Endodermal cell (in vitro differentiated cells): Measurements from ENCODE around the gene TANC2. TPM values are rescaled to one million over a fixed set of nuclear protein-coding genes. Genes with fewer than 3 reads are reported as not detected.
"Not testable (repeated sequence)": the region's sequence is repeated elsewhere in the genome, so short reads cannot be mapped to it uniquely, and the experiment has no call there.

ENCODE experiments used
- DNase-seq: peaks from one replicate; pipeline ENCODE4 v3.0.0-alpha.2; 2017
- H3K27ac ChIP-seq: 2 replicates; pipeline ENCODE4 v1.5.1; 2013; ENCODE audit warnings: mild to moderate bottlenecking, low read depth, low read length, moderate library complexity
- H3K27me3 ChIP-seq: 2 replicates; pipeline ENCODE4 v1.6.1; 2013; ENCODE audit warnings: mild to moderate bottlenecking, low read length, moderate library complexity; ENCODE audit not compliant: insufficient read depth, control insufficient read depth, poor library complexity, severe bottlenecking
- H3K36me3 ChIP-seq: 2 replicates; pipeline ENCODE4 v1.7.0; 2013; ENCODE audit warnings: mild to moderate bottlenecking, low read length, moderate library complexity; ENCODE audit not compliant: control insufficient read depth, insufficient read depth
- H3K4me1 ChIP-seq: one replicate; pipeline ENCODE4 v1.7.0; 2013; ENCODE audit warnings: low read length; ENCODE audit not compliant: control insufficient read depth, insufficient read depth
- H3K4me3 ChIP-seq: 2 replicates; pipeline ENCODE4 v1.5.1; 2013; ENCODE audit warnings: mild to moderate bottlenecking, low read length, moderate library complexity
- H3K9ac ChIP-seq: 2 replicates; pipeline ENCODE4 v1.6.1; 2013; ENCODE audit warnings: mild to moderate bottlenecking, low read length, moderate library complexity; ENCODE audit not compliant: poor library complexity, severe bottlenecking; ENCODE audit errors: extremely low read depth
- H3K9me3 ChIP-seq: 2 replicates; pipeline ENCODE4 v1.6.1; 2013; ENCODE audit warnings: mild to moderate bottlenecking, low read length, moderate library complexity; ENCODE audit not compliant: control insufficient read depth
- H3K27ac Mint-ChIP-seq: 2 replicates; pipeline ENCODE4 v1.8.0; 2020; ENCODE audit warnings: mixed read lengths
- H3K27me3 Mint-ChIP-seq: 2 replicates; pipeline ENCODE4 v1.8.0; 2021; ENCODE audit warnings: mild to moderate bottlenecking, mixed read lengths; ENCODE audit not compliant: insufficient read depth
- H3K36me3 Mint-ChIP-seq: 2 replicates; pipeline ENCODE4 v1.8.0; 2020; ENCODE audit warnings: low read depth, mixed read lengths
- H3K4me1 Mint-ChIP-seq: 2 replicates; pipeline ENCODE4 v1.8.0; 2020; ENCODE audit warnings: mixed read lengths
- H3K4me3 Mint-ChIP-seq: 2 replicates; pipeline ENCODE4 v1.8.0; 2020; ENCODE audit warnings: mild to moderate bottlenecking, moderate library complexity, mixed read lengths
- H3K9me3 Mint-ChIP-seq: 2 replicates; pipeline ENCODE4 v1.8.0; 2020; ENCODE audit warnings: mild to moderate bottlenecking, mixed read lengths
- CTCF ChIP-seq: fragments of 200-600 bp; sonication (generic); conservative IDR thresholded peaks from 2 replicates; pipeline ENCODE4 v1.5.0; 2021; ENCODE audit warnings: antibody characterized with exemption, mild to moderate bottlenecking
- WGBS, 2 experiments: methylation state at CpG; one replicate each; pipeline versions ENCODE4 v1.1.5 to v1.1.7; 2013; ENCODE audit warnings: missing lambda C conversion rate in 2 of 2, mixed read lengths in 1 of 2; ENCODE audit not compliant: insufficient coverage in 1 of 2, insufficient read length in 1 of 2; 5-methylcytosine and 5-hydroxymethylcytosine counted together
- total RNA-seq, 2 donors: library from RNA; stranded (reverse); fragmentation: NEBNext Ultra II Directional in 1 of 2; extraction: Animal tissue kit (Norgen Biotek cat#: 25700) in 1 of 2; gene quantifications; 2 replicates in 1 of 2; 3 replicates in 1 of 2; pipeline ENCODE4 v1.2.1, GENCODE V29; 2021

TANC2 gene
- total RNA-seq, 2 donors from 2014 or later = 16.7 to 22.9 TPM

GRCh38 chr17:62974788-62975187, 8.8 kb downstream of the TANC2 start:
- DNase-seq = no peak

GRCh38 chr17:62975206-62975605, 9.2 kb downstream of the TANC2 start:
- 94% methylated on average over 2 of the region's 2 CpGs; no CpG with 5 or more reads in 1 of the 2 experiments for WGBS, 2 experiments
- TF ChIP-seq CTCF = no peak
- no peaks in the 10 kb centered on the region for H3K27me3 Mint-ChIP-seq

More at GRCh38 chr17:62974788-62975187, 8.8 kb downstream of the TANC2 start:
- Histone ChIP-seq H3K9ac (no peak overlapping the region), H3K4me3 (no peak overlapping the region), H3K27ac (no peak overlapping the region), H3K4me1 (no peaks in the 10 kb centered on the region), H3K27me3 (no peaks in the 10 kb centered on the region), H3K36me3 (no peaks in the 10 kb centered on the region), H3K9me3 (peaks cover 31% of the 10 kb centered on the region)
- Mint-ChIP-seq H3K27me3 (no peaks in the 10 kb centered on the region), H3K4me1 (no peaks in the 10 kb centered on the region), H3K27ac (no peak overlapping the region), H3K4me3 (no peak overlapping the region), H3K9me3 (peaks cover 18% of the 10 kb centered on the region), H3K36me3 (peaks cover 12% of the 10 kb centered on the region)
- no peak for TF ChIP-seq CTCF
- WGBS, 2 experiments = 89 to 92% methylated on average over 3 to 4 of the region's 4 CpGs

GRCh38 chr17:62976643-62977231, 10.7 kb downstream of the TANC2 start:
- not testable (repeated sequence) for H3K4me1 ChIP-seq, H3K27me3 Mint-ChIP-seq, H3K36me3 Mint-ChIP-seq, H3K9ac ChIP-seq, H3K27ac Mint-ChIP-seq, H3K27ac ChIP-seq, H3K27me3 ChIP-seq, H3K4me3 Mint-ChIP-seq, H3K4me3 ChIP-seq, H3K4me1 Mint-ChIP-seq, H3K36me3 ChIP-seq
- WGBS, 2 experiments = 89 to 92% methylated on average over 8 of the region's 9 CpGs
- H3K9me3 Mint-ChIP-seq = peaks cover 12% of the 10 kb centered on the region
- peak; percentile 68 for DNase-seq
- H3K9me3 ChIP-seq = peaks cover 25% of the 10 kb centered on the region

More at GRCh38 chr17:62975206-62975605, 9.2 kb downstream of the TANC2 start:
- peaks cover 18% of the 10 kb centered on the region for H3K9me3 Mint-ChIP-seq
- H3K36me3 Mint-ChIP-seq = peaks cover 12% of the 10 kb centered on the region
- Histone ChIP-seq H3K27ac (no peak overlapping the region), H3K27me3 (no peaks in the 10 kb centered on the region), H3K36me3 (no peaks in the 10 kb centered on the region), H3K4me3 (no peak overlapping the region), H3K9ac (no peak overlapping the region), H3K9me3 (peaks cover 31% of the 10 kb centered on the region), H3K4me1 (no peaks in the 10 kb centered on the region)
- no peak overlapping the region for H3K27ac Mint-ChIP-seq
- no peaks in the 10 kb centered on the region for H3K4me1 Mint-ChIP-seq
- no peak for DNase-seq
- H3K4me3 Mint-ChIP-seq = no peak overlapping the region

GRCh38 chr17:62980842-62981241, 14.8 kb downstream of the TANC2 start:
- Histone ChIP-seq H3K27ac (no peak overlapping the region), H3K9me3 (peaks cover 26% of the 10 kb centered on the region), H3K4me1 (no peaks in the 10 kb centered on the region), H3K36me3 (no peaks in the 10 kb centered on the region), H3K4me3 (no peak overlapping the region), H3K9ac (no peak overlapping the region), H3K27me3 (no peaks in the 10 kb centered on the region)
- Mint-ChIP-seq H3K36me3 (peaks cover 4% of the 10 kb centered on the region), H3K27ac (no peak overlapping the region), H3K4me3 (no peak overlapping the region), H3K9me3 (peaks cover 20% of the 10 kb centered on the region), H3K27me3 (no peaks in the 10 kb centered on the region), H3K4me1 (no peaks in the 10 kb centered on the region)
- TF ChIP-seq CTCF = no peak
- 88 to 92% methylated on average over 3 of the region's 3 CpGs for WGBS, 2 experiments
- no peak for DNase-seq
